ENCODE results near the gene PRKCH. TPM values are rescaled to one million over a fixed set of nuclear protein-coding genes. Genes with fewer than 3 reads are reported as not detected.

The PRKCH gene
- total and polyA plus RNA-seq, 2 donors (not counting 3 experiments of a cell fraction or from before 2014, with no cell fraction given), result 97.7 to 103 TPM

- Histone ChIP-seq H2AFZ (ENCODE audit: low read depth, low read length) (no peak overlapping the region), H3K79me2 (ENCODE audit: control insufficient read depth, insufficient read depth, low read length) (peaks cover 2% of the 10 kb centered on the region), H3K9me1 (replicated peaks; ENCODE audit: control insufficient read depth, extremely low read depth, insufficient read depth, low read length) (no peaks in the 10 kb centered on the region), H3K4me1 (ENCODE audit: control insufficient read depth, extremely low read depth, insufficient read depth, low read length) (peaks cover 27% of the 10 kb centered on the region), H3K36me3 (ENCODE audit: control insufficient read depth in 2 of 2, extremely low read depth in 1 of 2, insufficient read depth in 2 of 2, low read length in 2 of 2) (peaks cover 0 to 2% of the 10 kb centered on the region in 2 experiments), H4K20me1 (replicated peaks; ENCODE audit: control insufficient read depth, extremely low read depth, insufficient read depth, low read length) (no peaks in the 10 kb centered on the region), H3K9me3 (replicated peaks; ENCODE audit: control insufficient read depth, insufficient read depth, low read length) (no peaks in the 10 kb centered on the region), H3K27me3 (ENCODE audit: control insufficient read depth in 2 of 2, insufficient read depth in 2 of 2, low read length in 2 of 2) (no peaks in the 10 kb centered on the region), H3K9ac (replicated peaks; ENCODE audit: extremely low read depth, insufficient read depth, low read length) (no peak overlapping the region), H3K4me3 (replicated peaks in 1 of 3; ENCODE audit: insufficient read depth in 1 of 3, low read depth in 1 of 3, low read length in 3 of 3) (no peak overlapping the region), H3K27ac (ENCODE audit: insufficient read depth, low read depth, low read length) (peak overlapping the region; percentile 35), H3K4me2 (ENCODE audit: insufficient read depth, low read length) (peak overlapping the region; percentile 13)
- TF ChIP-seq JUN (IDR thresholded peaks at IDR 0.05; ENCODE audit: borderline replicate concordance, insufficient read depth, insufficient read length, low read depth) (peak; percentile 4), EZH2 (IDR thresholded peaks at IDR 0.05; ENCODE audit: borderline replicate concordance, low read depth, low read length, severe bottlenecking) (no peak), POLR2A (IDR thresholded peaks at IDR 0.05; ENCODE audit: low read depth, low read length) (no peak), FOS (IDR thresholded peaks at IDR 0.05; ENCODE audit: borderline replicate concordance, insufficient read depth, low read length) (peak; percentile 62)
- no TSS peak for BruUV-seq (replicated peaks)
- DNase-seq (ENCODE audit: low read depth, low spot score) (peak; percentile 65), FAIRE-seq (peak; percentile 8)
- intact Hi-C loops (cut with micrococcal nuclease) (no loop called here), dilution Hi-C loops (cut with MboI; ENCODE audit: extremely low pct_ligation_motif_present, low sequenced_read_pairs) (no loop called here)
- CTCF ChIA-PET, result no interaction called here
- POLR2A ChIA-PET, result no interaction called here
These were observed 194.9 kb downstream of the PRKCH start for GRCh38 chr14:61516118-61516743.

GRCh38 chr14:61516964-61517653, 195.7 kb downstream of the PRKCH start:
- Histone ChIP-seq H3K9me1 (replicated peaks; ENCODE audit: control insufficient read depth, extremely low read depth, insufficient read depth, low read length) (no peaks in the 10 kb centered on the region), H4K20me1 (replicated peaks; ENCODE audit: control insufficient read depth, extremely low read depth, insufficient read depth, low read length) (no peaks in the 10 kb centered on the region), H3K27me3 (ENCODE audit: control insufficient read depth in 2 of 2, insufficient read depth in 2 of 2, low read length in 2 of 2) (no peaks in the 10 kb centered on the region), H3K79me2 (ENCODE audit: control insufficient read depth, insufficient read depth, low read length) (peaks cover 2% of the 10 kb centered on the region), H3K9me3 (replicated peaks; ENCODE audit: control insufficient read depth, insufficient read depth, low read length) (no peaks in the 10 kb centered on the region), H2AFZ (ENCODE audit: low read depth, low read length) (no peak overlapping the region), H3K4me1 (ENCODE audit: control insufficient read depth, extremely low read depth, insufficient read depth, low read length) (peaks cover 27% of the 10 kb centered on the region), H3K4me3 (replicated peaks in 1 of 3; ENCODE audit: insufficient read depth in 1 of 3, low read depth in 1 of 3, low read length in 3 of 3) (no peak overlapping the region), H3K36me3 (ENCODE audit: control insufficient read depth in 2 of 2, extremely low read depth in 1 of 2, insufficient read depth in 2 of 2, low read length in 2 of 2) (peaks cover 0 to 2% of the 10 kb centered on the region in 2 experiments), H3K4me2 (ENCODE audit: insufficient read depth, low read length) (no peak overlapping the region), H3K9ac (replicated peaks; ENCODE audit: extremely low read depth, insufficient read depth, low read length) (no peak overlapping the region), H3K27ac (ENCODE audit: insufficient read depth, low read depth, low read length) (no peak overlapping the region)
- FAIRE-seq (no peak), DNase-seq (ENCODE audit: low read depth, low spot score) (peak; percentile 28)
- dilution Hi-C loops (cut with MboI; ENCODE audit: extremely low pct_ligation_motif_present, low sequenced_read_pairs) (no loop called here), intact Hi-C loops (cut with micrococcal nuclease) (no loop called here)
- no TSS peak for BruUV-seq (replicated peaks)
- no peak for TF ChIP-seq GATA2 (IDR thresholded peaks at IDR 0.05; ENCODE audit: insufficient read depth, insufficient read length, low read depth, low read length)
- no peak for TF ChIP-seq POLR2AphosphoS5 (IDR thresholded peaks at IDR 0.05; ENCODE audit: insufficient read depth, low read depth, low read length)
- TF ChIP-seq MAX (IDR thresholded peaks at IDR 0.05; ENCODE audit: insufficient read depth, insufficient read length), result no peak
- no peak for TF ChIP-seq CTCF (IDR thresholded peaks at IDR 0.05; ENCODE audit: extremely low read depth in 1 of 2, insufficient read depth in 1 of 2, low read depth in 1 of 2, low read length in 2 of 2)
- TF ChIP-seq MYC (IDR thresholded peaks at IDR 0.05; ENCODE audit: low read depth, low read length), result no peak
- no peak for TF ChIP-seq EZH2 (IDR thresholded peaks at IDR 0.05; ENCODE audit: borderline replicate concordance, low read depth, low read length, severe bottlenecking)
- TF ChIP-seq POLR2A (IDR thresholded peaks at IDR 0.05; ENCODE audit: low read depth, low read length), result no peak
- TF ChIP-seq FOS (IDR thresholded peaks at IDR 0.05; ENCODE audit: borderline replicate concordance, insufficient read depth, low read length), result no peak
- CTCF ChIA-PET, result interaction anchor here (1.2 to 1.9 kb wide), 3 partner anchors 10 to 15 kb away, joined by 3 to 5 read pairs (median 3); no protein-coding TSS in a partner anchor
- POLR2A ChIA-PET, result no interaction called here
